Measurements from ENCODE around the gene VWA8.

The VWA8 gene

DNA sequence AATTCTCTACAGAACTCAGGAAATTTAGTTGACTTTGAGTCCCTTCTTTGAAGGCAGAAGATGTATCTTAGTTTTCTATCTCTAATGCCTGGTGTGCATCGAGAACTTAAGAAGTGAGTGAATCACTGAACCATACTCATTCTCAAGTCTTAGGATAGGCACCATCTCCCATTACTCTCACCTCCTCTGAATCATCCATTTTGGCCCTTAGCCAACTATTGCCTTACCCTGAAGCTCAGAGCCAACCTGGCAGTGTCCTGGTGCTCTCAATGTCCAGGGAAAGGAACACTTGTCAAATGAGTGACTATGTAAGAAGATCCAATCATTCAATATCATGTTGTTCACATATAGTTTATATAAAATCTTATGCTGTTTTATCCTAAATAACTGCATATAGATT is 357.0 kb downstream of the VWA8 start:
- TF ChIP-seq GATA2 (IDR thresholded peaks at IDR 0.05; ENCODE audit: low read depth, low read length) (no peak), GATA3 (IDR thresholded peaks at IDR 0.05; ENCODE audit: low read depth, low read length) (no peak)

DNA sequence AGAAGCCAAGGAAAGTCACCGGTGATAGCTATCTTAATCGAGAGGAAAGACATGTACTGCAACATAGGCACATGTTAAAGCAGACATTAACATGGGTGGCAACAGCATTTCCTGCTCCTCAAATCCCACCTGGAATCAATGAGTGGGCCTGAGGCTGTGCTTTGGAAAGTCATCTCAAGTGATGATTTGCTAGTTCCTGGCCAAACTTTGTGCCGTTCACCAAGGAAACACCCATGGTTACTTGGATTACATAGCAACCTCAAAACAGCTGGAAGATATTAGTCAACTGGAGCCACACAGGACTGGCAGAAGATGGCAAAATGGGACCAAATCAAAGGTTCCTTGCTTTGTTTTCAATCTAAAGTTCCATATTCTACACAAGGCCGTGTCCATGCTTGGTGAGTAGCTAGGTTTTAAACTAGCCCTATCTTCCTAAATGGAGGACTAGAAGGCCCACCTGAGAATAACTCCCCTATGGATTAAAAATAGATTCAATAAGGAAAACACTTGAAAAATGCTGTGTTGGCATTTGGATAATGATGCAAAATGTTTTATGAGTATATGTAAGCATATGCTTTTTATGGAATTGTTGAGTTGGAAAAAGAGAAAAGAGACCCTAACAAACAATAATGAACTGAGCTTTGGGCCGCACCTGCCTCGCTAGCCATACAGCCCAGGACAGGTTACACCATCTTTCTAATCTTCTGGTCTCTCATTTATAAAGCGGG is 359.0 kb downstream of the VWA8 start:
- no peak for TF ChIP-seq GATA3 (IDR thresholded peaks at IDR 0.05; ENCODE audit: low read depth, low read length)
- 0 out of 2 replicates have a peak, but pooled peaks have one; percentile 2 for TF ChIP-seq GATA2 (IDR thresholded peaks at IDR 0.05; ENCODE audit: low read depth, low read length)

DNA sequence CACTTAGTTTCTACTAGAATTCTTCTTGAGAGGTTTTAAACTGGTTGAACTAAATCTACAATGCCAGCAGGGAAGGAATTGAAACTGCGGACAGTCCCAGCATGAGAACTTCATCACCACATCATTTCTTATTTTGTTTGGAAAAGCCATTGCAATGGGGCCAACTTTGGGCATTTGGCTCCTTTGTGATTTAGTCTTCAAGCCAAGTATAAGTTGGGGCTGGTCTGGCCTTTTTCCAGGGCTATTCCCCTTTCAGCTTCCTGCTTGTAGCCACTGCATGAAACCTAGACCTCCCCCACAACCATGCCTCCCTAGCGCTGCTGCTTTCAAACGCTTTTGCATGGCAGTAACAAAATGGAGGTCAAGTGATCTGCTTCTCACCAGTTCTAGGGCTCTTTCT is 361.3 kb downstream of the VWA8 start:
- no peak for TF ChIP-seq GATA3 (IDR thresholded peaks at IDR 0.05; ENCODE audit: low read depth, low read length)
- no peak for TF ChIP-seq GATA2 (IDR thresholded peaks at IDR 0.05; ENCODE audit: low read depth, low read length)

DNA sequence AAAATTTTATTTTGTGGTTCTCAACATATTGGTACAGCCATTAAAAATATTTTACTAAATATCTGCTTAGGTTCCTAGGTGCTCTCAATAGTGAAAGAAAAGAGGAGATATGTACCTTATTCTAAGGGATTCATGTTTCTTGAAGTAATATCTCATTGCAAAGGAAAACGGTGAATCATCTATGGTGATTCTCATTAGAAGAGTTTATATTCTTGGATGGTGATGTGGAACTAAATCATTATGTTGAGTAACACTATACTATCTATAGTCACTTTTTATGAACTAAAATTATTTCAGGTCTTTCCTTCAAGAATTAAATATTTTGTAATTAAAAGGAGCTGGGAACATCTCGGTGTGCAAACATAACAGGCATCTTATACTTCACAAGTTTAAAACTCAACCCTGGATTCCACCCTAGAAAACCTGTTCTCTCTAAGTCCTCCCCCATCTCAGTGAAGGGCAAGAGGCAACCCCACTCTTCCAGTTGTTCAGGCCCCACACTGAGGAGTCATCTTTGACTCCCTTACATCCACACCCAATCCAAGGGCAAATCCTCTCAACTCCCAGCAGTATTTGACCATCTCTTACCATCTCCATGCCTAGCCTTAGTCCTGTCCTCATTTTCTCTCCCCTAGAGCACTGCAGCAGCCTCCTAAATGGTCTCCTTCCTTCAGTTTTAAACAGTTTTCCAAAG is 363.4 kb downstream of the VWA8 start:
- TF ChIP-seq GATA2 (IDR thresholded peaks at IDR 0.05; ENCODE audit: low read depth, low read length), result no peak
- no peak for TF ChIP-seq GATA3 (IDR thresholded peaks at IDR 0.05; ENCODE audit: low read depth, low read length)

DNA sequence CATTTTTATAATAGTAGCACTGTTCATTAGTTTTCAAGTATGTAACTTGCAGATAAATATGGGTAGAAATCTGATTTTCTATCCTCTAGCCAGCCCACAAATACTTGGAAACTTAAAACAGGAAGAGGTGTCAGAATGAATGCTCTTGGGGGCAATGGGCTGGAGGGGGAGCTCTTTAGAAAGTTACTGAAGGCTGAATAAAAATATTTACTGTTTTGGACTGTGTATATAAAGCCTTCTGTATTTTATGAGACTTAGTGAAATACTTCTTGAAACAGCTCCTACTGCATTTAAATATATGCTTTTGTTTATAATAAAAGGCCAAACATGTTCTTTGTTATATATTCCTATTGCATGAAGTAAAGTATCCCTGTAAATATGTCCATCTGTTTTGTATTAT is 364.7 kb downstream of the VWA8 start:
- TF ChIP-seq GATA2 (IDR thresholded peaks at IDR 0.05; ENCODE audit: low read depth, low read length) (no peak), GATA3 (IDR thresholded peaks at IDR 0.05; ENCODE audit: low read depth, low read length) (no peak)

DNA sequence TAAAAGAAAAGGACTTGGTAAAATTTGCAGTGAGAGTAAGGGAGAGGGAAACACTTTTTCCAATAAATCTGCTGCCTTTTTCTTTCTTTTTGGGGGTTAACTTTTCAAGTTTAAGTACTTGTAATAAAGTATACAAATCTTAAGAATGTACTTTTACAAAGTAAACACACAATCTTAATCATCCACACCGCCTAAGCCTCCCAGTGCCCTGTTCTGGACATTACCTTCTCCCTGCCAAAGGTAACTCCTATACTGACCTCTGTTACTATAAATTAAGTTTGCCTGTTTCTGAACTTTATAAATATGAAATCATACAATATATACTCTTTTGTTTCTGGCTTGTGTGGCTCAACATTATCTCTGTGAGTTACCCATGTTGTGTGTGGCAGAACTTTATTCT is 365.6 kb downstream of the VWA8 start:
- no peak for TF ChIP-seq GATA2 (IDR thresholded peaks at IDR 0.05; ENCODE audit: low read depth, low read length)
- no peak for TF ChIP-seq GATA3 (IDR thresholded peaks at IDR 0.05; ENCODE audit: low read depth, low read length)

DNA sequence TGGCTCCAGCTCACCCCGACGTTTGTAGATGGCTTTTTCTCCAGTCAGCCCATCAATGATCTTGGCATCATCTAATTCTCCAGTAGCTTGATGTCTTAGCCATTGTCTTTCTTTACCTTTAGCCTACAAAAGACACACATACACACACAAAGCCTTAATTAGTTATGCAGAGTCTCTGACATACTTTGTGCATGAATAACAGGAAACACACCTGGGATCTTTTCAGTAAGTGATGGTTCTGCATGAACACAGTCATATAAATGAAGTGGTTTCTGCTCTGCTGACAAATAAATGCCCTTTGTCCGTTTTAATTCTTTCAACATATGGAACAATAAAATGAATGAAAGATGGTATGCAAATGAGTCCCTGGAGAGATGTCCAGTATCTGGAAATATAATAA is 370.3 kb downstream of the VWA8 start:
- TF ChIP-seq GATA2 (IDR thresholded peaks at IDR 0.05; ENCODE audit: low read depth, low read length) (no peak), GATA3 (IDR thresholded peaks at IDR 0.05; ENCODE audit: low read depth, low read length) (no peak)

DNA sequence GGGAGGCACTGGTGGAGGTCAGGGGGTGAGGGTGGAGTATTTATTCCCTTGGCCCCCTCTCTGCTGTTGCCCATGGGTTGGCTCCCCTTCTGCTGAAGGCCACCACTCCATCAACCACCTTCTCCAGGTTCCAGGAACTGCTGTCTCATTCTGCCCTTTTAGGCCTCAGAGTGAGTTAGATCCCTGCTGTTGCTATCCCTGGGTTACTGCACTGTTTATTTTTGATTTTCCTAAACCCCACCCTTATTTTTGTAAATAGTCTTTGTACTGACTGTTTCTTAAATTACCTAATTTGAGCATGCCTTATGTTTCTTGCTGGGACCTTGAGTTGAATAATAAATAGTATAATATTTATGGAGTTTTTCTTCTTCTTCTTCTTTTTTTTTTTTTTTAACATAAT is 370.8 kb downstream of the VWA8 start:
- no peak for TF ChIP-seq GATA3 (IDR thresholded peaks at IDR 0.05; ENCODE audit: low read depth, low read length)
- TF ChIP-seq GATA2 (IDR thresholded peaks at IDR 0.05; ENCODE audit: low read depth, low read length), result no peak

DNA sequence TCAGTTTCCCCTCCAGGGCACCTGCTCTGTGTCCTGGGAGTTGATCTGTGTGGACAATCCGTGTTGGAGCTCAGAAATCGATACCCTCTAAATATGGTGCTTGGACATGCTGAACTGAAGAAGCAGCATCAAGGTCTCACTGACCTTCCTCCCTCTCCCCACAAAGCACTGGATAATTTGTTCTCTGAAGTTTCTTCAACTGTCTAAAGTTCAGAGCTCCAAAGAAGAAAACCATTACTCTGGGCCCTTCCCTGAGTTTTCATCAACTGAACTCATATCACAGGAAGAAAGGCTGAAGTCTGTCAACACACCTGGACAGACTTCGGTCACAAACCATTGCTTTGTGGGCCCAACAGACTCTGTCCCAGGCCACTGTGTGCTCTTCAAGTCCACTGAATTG is 371.5 kb downstream of the VWA8 start:
- no peak for TF ChIP-seq GATA3 (IDR thresholded peaks at IDR 0.05; ENCODE audit: low read depth, low read length)
- no peak for TF ChIP-seq GATA2 (IDR thresholded peaks at IDR 0.05; ENCODE audit: low read depth, low read length)

DNA sequence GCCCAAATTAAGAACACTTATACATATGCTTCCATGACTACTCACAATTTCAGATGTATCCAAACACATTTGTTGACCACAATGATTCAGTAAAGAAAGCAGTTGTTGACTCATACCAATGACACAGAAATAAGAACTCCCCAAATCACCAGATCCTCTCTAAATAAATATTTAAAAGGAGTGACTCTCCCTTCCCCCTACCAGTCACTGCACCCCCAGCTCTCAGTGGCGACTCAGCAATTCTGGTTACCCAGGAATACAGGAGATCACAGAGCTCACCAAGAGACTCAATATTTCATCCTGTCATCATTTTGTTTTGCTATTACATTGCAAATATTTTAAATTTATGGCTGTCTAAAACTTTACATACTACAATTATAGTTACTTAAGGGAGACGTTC is 372.0 kb downstream of the VWA8 start:
- TF ChIP-seq GATA3 (IDR thresholded peaks at IDR 0.05; ENCODE audit: low read depth, low read length), result no peak
- no peak for TF ChIP-seq GATA2 (IDR thresholded peaks at IDR 0.05; ENCODE audit: low read depth, low read length)

DNA sequence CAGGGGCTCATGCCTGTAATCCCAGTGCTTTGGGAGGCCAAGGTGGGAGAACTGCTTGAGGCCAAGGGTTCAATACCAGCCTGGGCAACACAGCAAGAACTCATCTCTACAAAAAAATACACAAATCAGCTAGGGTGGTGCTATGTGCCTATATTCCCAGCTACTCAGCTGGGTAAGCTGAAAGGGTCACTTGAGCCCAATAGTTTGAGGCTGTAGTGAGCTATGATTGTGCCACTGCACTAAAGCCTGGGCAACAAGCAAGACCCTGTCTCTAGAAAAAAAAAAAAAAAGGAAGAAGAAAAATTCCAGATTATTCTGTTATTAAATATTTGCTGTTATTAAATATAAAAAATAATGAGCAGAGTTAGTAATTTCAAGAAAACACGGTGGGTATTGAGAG is 372.5 kb downstream of the VWA8 start:
- TF ChIP-seq GATA2 (IDR thresholded peaks at IDR 0.05; ENCODE audit: low read depth, low read length), result no peak
- no peak for TF ChIP-seq GATA3 (IDR thresholded peaks at IDR 0.05; ENCODE audit: low read depth, low read length)

DNA sequence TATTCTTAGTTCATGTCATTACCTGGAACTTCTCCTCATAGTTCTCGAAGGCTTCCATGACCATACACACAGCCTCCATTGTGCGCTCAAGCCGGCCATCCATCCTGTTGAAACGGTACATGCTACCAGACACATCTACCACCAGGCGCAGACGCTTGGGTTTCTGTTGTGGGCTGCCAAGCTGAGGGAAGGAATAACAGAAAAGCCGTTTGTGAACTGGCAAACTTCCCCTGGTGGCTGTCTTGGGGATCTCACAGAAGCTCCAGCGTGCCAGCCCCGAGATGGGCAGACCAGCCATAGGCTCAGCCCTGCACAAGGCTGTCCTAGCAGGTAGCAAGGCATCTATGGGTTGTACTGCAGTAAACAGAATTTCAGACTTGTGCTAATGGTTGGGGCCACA is 373.4 kb downstream of the VWA8 start:
- TF ChIP-seq GATA2 (IDR thresholded peaks at IDR 0.05; ENCODE audit: low read depth, low read length) (no peak), GATA3 (IDR thresholded peaks at IDR 0.05; ENCODE audit: low read depth, low read length) (no peak)

DNA sequence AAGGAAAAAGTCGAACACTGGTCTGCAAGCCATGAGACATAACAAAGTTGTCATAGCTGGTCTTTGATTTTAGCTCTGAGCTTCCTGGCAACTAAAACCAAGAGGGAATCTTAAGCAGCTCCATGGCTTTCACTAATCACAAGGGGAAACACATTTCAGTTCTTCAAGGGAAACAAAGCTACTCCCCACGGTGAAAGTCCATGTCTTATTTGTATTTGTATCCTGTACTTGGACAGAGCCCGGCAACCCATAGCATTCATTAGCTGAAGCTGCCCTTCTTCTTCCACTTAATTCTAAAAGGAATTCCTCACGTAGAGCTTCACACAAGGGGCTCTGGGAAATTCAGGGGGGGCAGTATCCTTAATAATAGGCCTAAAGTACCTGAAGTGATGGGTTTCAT is 374.7 kb downstream of the VWA8 start:
- no peak for TF ChIP-seq GATA2 (IDR thresholded peaks at IDR 0.05; ENCODE audit: low read depth, low read length)
- no peak for TF ChIP-seq GATA3 (IDR thresholded peaks at IDR 0.05; ENCODE audit: low read depth, low read length)

DNA sequence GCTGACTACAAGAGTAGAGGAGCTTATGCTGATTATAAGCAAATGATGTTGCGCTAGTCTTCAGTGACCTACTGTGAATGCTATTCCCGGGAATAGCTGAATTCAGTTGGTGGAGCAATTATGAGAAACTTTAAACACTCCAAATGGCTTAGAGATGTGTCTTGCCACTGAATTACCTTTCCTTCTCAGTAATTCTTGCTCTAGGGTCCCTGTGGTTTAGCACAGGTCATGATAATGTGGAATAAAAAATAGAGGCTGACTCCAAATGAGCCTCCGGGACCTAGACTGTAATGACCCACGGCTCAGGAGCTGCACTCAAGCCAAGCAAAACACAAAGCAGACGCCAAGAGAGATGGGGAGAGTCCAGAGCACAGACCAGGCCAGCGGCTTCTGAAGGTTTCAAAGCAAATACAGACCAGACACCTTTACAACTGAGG is 378.9 kb downstream of the VWA8 start:
- TF ChIP-seq GATA3 (IDR thresholded peaks at IDR 0.05; ENCODE audit: low read depth, low read length), result no peak

DNA sequence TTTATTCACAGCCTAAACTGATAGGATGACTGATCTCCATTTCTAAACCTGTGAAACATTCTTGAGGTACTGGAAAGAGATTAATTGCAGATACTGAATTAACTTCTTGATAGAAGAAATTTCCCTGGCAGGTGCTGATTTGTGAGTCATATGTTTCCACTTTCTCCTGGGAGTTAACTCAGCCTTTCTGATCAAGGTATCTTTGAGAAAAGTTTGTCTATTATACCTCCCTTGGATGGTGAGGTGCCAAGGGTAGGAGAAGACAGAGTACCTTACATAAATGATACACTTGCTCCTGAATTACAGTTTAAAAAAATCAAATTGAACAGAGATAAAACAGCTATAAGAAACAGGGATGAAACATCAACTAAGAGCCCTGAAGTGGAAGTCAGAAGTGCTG is 380.6 kb downstream of the VWA8 start:
- TF ChIP-seq GATA2 (IDR thresholded peaks at IDR 0.05; ENCODE audit: low read depth, low read length) (no peak), GATA3 (IDR thresholded peaks at IDR 0.05; ENCODE audit: low read depth, low read length) (no peak)
